Measurements from ENCODE around the gene PROX2. TPM values are rescaled to one million over a fixed set of nuclear protein-coding genes. Genes with fewer than 3 reads are reported as not detected.

The PROX2 gene
- total RNA-seq, 1 experiment from 2014 or later = not detected

DNA sequence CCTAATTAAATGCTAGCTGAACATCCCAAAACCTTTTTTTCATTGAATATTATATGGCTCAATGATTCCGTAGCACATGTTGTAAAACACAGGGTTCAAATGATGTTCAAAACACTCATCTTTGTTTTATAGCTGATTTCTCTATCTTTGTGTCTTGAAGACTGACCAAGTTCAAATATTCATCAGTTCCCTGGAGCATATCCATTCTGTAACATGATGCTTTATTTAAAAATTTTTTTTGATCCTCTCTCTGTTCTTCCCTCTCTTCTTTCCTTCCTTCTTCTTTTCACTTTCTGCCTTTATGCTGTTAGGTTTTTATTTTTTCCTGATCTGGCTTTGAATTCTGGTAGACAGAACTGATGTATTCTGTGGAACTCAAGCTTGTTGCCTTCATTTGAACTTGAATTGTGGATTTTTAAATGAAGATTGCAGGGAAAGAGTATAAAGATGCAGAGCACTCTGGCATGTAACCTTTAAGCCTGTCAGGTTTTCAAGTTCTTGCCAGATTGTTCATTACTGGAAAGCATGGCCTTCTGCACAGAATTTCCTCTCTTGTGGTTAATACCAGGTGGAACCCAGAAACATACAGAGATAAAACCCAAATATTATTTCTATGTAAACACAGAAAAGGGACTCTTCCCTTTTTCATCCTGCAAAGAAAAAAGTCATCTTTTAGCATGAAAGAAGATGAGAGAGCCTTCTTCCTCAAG lies 39.5 kb downstream of the PROX2 start:
- no peaks in the 10 kb centered on the region for H3K36me3 Mint-ChIP-seq (ENCODE audit: insufficient read depth, unreplicated experiment)
- no peaks in the 10 kb centered on the region for H3K27me3 Mint-ChIP-seq (ENCODE audit: unreplicated experiment)
- no peak overlapping the region for H3K27ac Mint-ChIP-seq (ENCODE audit: unreplicated experiment)
- H3K4me1 Mint-ChIP-seq (ENCODE audit: low read depth, unreplicated experiment) = no peaks in the 10 kb centered on the region
- CTCF ChIA-PET = no interaction called here
- BruUV-seq (replicated peaks) = no TSS peak
- DNase-seq = no peak
- TF ChIP-seq, protein P1, sequence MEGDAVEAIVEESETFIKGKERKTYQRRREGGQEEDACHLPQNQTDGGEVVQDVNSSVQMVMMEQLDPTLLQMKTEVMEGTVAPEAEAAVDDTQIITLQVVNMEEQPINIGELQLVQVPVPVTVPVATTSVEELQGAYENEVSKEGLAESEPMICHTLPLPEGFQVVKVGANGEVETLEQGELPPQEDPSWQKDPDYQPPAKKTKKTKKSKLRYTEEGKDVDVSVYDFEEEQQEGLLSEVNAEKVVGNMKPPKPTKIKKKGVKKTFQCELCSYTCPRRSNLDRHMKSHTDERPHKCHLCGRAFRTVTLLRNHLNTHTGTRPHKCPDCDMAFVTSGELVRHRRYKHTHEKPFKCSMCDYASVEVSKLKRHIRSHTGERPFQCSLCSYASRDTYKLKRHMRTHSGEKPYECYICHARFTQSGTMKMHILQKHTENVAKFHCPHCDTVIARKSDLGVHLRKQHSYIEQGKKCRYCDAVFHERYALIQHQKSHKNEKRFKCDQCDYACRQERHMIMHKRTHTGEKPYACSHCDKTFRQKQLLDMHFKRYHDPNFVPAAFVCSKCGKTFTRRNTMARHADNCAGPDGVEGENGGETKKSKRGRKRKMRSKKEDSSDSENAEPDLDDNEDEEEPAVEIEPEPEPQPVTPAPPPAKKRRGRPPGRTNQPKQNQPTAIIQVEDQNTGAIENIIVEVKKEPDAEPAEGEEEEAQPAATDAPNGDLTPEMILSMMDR (IDR thresholded peaks at IDR 0.05; ENCODE audit: unreplicated experiment) = no peak
- no peak overlapping the region for H3K4me3 Mint-ChIP-seq (ENCODE audit: low read depth, unreplicated experiment)
- intact Hi-C loops (cut with micrococcal nuclease; ENCODE audit: unreplicated experiment) = no loop called here
- no peaks in the 10 kb centered on the region for H3K9me3 Mint-ChIP-seq (ENCODE audit: low read depth, unreplicated experiment)

- Mint-ChIP-seq H3K9me3 (ENCODE audit: low read depth, unreplicated experiment) (no peaks in the 10 kb centered on the region), H3K4me3 (ENCODE audit: low read depth, unreplicated experiment) (no peak overlapping the region), H3K27me3 (ENCODE audit: unreplicated experiment) (no peaks in the 10 kb centered on the region), H3K27ac (ENCODE audit: unreplicated experiment) (no peak overlapping the region), H3K4me1 (ENCODE audit: low read depth, unreplicated experiment) (no peaks in the 10 kb centered on the region), H3K36me3 (ENCODE audit: insufficient read depth, unreplicated experiment) (no peaks in the 10 kb centered on the region)
- CTCF ChIA-PET = no interaction called here
- TF ChIP-seq, protein P1 (IDR thresholded peaks at IDR 0.05; ENCODE audit: unreplicated experiment) = no peak
- intact Hi-C loops (cut with micrococcal nuclease; ENCODE audit: unreplicated experiment) = no loop called here
- DNase-seq = no peak
- BruUV-seq (replicated peaks) = TSS peak; percentile 44
Observed at GRCh38 chr14:74835645-74836250, 40.2 kb downstream of the PROX2 start.

DNA sequence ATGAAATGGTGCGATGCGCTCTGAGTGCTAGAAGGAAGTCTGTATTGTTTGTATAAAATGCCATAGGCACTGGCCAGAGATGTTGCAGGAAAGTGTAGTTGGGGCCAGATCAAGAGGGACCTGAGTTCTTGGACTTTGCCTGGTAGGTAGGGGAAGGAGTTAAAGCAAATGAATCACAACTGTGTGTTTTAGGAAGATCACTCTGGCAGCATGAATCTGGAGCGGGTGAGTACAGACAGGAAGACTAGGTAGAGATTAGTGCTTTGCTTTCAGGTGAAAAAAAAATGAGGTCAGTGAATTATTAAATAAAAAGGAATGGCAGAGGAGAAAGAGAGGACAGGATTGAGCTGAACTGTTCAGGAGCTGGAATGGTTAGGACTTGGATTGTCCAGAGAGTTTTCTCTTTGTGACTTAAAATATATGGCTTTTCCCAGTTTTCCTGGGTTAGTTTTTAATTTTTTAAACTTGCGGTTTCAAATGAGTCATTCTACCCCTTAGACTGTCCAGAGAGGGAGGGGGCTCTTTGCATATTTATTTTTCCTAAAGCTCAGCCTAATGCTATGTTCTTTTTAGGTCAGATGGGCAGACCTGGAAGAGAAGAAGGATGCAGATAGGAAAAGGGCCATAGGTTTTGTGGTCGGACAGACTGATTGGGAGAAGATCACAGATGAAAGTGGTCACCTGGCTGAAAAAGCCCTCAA lies 41.1 kb downstream of the PROX2 start:
- Mint-ChIP-seq H3K4me3 (ENCODE audit: low read depth, unreplicated experiment) (no peak overlapping the region), H3K4me1 (ENCODE audit: low read depth, unreplicated experiment) (no peaks in the 10 kb centered on the region), H3K36me3 (ENCODE audit: insufficient read depth, unreplicated experiment) (no peaks in the 10 kb centered on the region), H3K9me3 (ENCODE audit: low read depth, unreplicated experiment) (no peaks in the 10 kb centered on the region), H3K27me3 (ENCODE audit: unreplicated experiment) (no peaks in the 10 kb centered on the region), H3K27ac (ENCODE audit: unreplicated experiment) (no peak overlapping the region)
- TF ChIP-seq, protein P1 (IDR thresholded peaks at IDR 0.05; ENCODE audit: unreplicated experiment) = no peak
- CTCF ChIA-PET = no interaction called here
- intact Hi-C loops (cut with micrococcal nuclease; ENCODE audit: unreplicated experiment) = no loop called here
- BruUV-seq (replicated peaks) = no TSS peak
- DNase-seq = no peak

GRCh38 chr14:74832849-74833248 lies 43.1 kb downstream of the PROX2 start:
- no peak overlapping the region for H3K27ac Mint-ChIP-seq (ENCODE audit: unreplicated experiment)
- no peaks in the 10 kb centered on the region for H3K4me1 Mint-ChIP-seq (ENCODE audit: low read depth, unreplicated experiment)
- no peak overlapping the region for H3K4me3 Mint-ChIP-seq (ENCODE audit: low read depth, unreplicated experiment)
- no peak for DNase-seq
- H3K36me3 Mint-ChIP-seq (ENCODE audit: insufficient read depth, unreplicated experiment) = no peaks in the 10 kb centered on the region
- H3K9me3 Mint-ChIP-seq (ENCODE audit: low read depth, unreplicated experiment) = no peaks in the 10 kb centered on the region
- TF ChIP-seq, protein P1 (IDR thresholded peaks at IDR 0.05; ENCODE audit: unreplicated experiment) = no peak
- H3K27me3 Mint-ChIP-seq (ENCODE audit: unreplicated experiment) = no peaks in the 10 kb centered on the region
- no TSS peak for BruUV-seq (replicated peaks)
- CTCF ChIA-PET = no interaction called here
- intact Hi-C loops (cut with micrococcal nuclease; ENCODE audit: unreplicated experiment) = no loop called here

Measured in Calu3 (cell line).